ENCODE data around the gene SALL1. TPM values are rescaled to one million over a fixed set of nuclear protein-coding genes. Genes with fewer than 3 reads are reported as not detected.

The SALL1 gene
- total RNA-seq, 3 donors from 2014 or later (not counting 1 experiment from before 2014, with no cell fraction given): not detected

- Mint-ChIP-seq H3K27ac (no peak overlapping the region), H3K4me3 (no peak overlapping the region)
- no peak for DNase-seq
These were observed 12.3 kb upstream of the SALL1 start for GRCh38 chr16:51163366-51163765.

GRCh38 chr16:51161440-51162195, 10.5 kb upstream of the SALL1 start:
- intact Hi-C loops (cut with micrococcal nuclease): no loop called here
- Mint-ChIP-seq H3K4me1 (no peaks in the 10 kb centered on the region), H3K9me3 (no peaks in the 10 kb centered on the region), H3K4me3 (no peak overlapping the region), H3K36me3 (no peaks in the 10 kb centered on the region), H3K27me3 (ENCODE audit: low read depth in 2 of 2) (peaks cover 13 to 34% of the 10 kb centered on the region in 2 donors), H3K27ac (no peak overlapping the region)
- DNase-seq (no peak), ATAC-seq (no peak)
- Histone ChIP-seq H3K36me3 (ENCODE audit: control insufficient read depth, insufficient read depth, low read length) (no peaks in the 10 kb centered on the region), H3K27ac (ENCODE audit: low read length) (no peak overlapping the region), H3K4me1 (ENCODE audit: control insufficient read depth, insufficient read depth, low read length) (no peaks in the 10 kb centered on the region), H3K27me3 (ENCODE audit: control insufficient read depth, insufficient read depth, low read length) (peaks cover 3% of the 10 kb centered on the region), H3K4me3 (ENCODE audit: low read length) (no peak overlapping the region), H3K9me3 (ENCODE audit: control insufficient read depth, insufficient read depth, low read length) (no peaks in the 10 kb centered on the region)
- 94% methylated on average over 2 of the region's 2 CpGs for WGBS (ENCODE audit: insufficient coverage)
- no peak for TF ChIP-seq CTCF (IDR thresholded peaks at IDR 0.05)

More at GRCh38 chr16:51163366-51163765, 12.3 kb upstream of the SALL1 start:
- Histone ChIP-seq H3K27ac (ENCODE audit: low read length) (no peak overlapping the region), H3K4me1 (ENCODE audit: control insufficient read depth, insufficient read depth, low read length) (no peaks in the 10 kb centered on the region), H3K36me3 (ENCODE audit: control insufficient read depth, insufficient read depth, low read length) (no peaks in the 10 kb centered on the region), H3K27me3 (ENCODE audit: control insufficient read depth, insufficient read depth, low read length) (no peaks in the 10 kb centered on the region), H3K4me3 (ENCODE audit: low read length) (no peak overlapping the region), H3K9me3 (ENCODE audit: control insufficient read depth, insufficient read depth, low read length) (no peaks in the 10 kb centered on the region)
- H3K27me3 Mint-ChIP-seq (ENCODE audit: low read depth in 2 of 2): peaks cover 4 to 17% of the 10 kb centered on the region in 2 donors
- no peak for TF ChIP-seq CTCF (IDR thresholded peaks at IDR 0.05)
- no peaks in the 10 kb centered on the region for H3K4me1 Mint-ChIP-seq
- no peak for ATAC-seq
- intact Hi-C loops (cut with micrococcal nuclease): no loop called here
- H3K9me3 Mint-ChIP-seq: no peaks in the 10 kb centered on the region
- WGBS (ENCODE audit: insufficient coverage): 83% methylated on average over 2 of the region's 2 CpGs
- H3K36me3 Mint-ChIP-seq: no peaks in the 10 kb centered on the region

- Mint-ChIP-seq H3K4me1 (no peaks in the 10 kb centered on the region), H3K27ac (no peak overlapping the region), H3K9me3 (no peaks in the 10 kb centered on the region), H3K27me3 (ENCODE audit: low read depth in 2 of 2) (peaks cover 26 to 48% of the 10 kb centered on the region in 2 donors), H3K4me3 (no peak overlapping the region), H3K36me3 (no peaks in the 10 kb centered on the region)
- intact Hi-C loops (cut with micrococcal nuclease): no loop called here
- Histone ChIP-seq H3K36me3 (ENCODE audit: control insufficient read depth, insufficient read depth, low read length) (no peaks in the 10 kb centered on the region), H3K4me3 (ENCODE audit: low read length) (no peak overlapping the region), H3K4me1 (ENCODE audit: control insufficient read depth, insufficient read depth, low read length) (no peaks in the 10 kb centered on the region), H3K27ac (ENCODE audit: low read length) (no peak overlapping the region), H3K27me3 (ENCODE audit: control insufficient read depth, insufficient read depth, low read length) (peaks cover 10% of the 10 kb centered on the region), H3K9me3 (ENCODE audit: control insufficient read depth, insufficient read depth, low read length) (no peaks in the 10 kb centered on the region)
- no peak for ATAC-seq
- 78% methylated on average over 6 of the region's 6 CpGs for WGBS (ENCODE audit: insufficient coverage)
- TF ChIP-seq CTCF (IDR thresholded peaks at IDR 0.05): no peak
- DNase-seq: no peak
These were observed 8.8 kb upstream of the SALL1 start for GRCh38 chr16:51159865-51160264.

GRCh38 chr16:51159296-51159695, 8.2 kb upstream of the SALL1 start:
- no peaks in the 10 kb centered on the region for H3K4me1 ChIP-seq (ENCODE audit: control insufficient read depth, insufficient read depth, low read length)

More at GRCh38 chr16:51159296-51159695, 8.2 kb upstream of the SALL1 start:
- intact Hi-C loops (cut with micrococcal nuclease): no loop called here
- Histone ChIP-seq H3K4me3 (ENCODE audit: low read length) (no peak overlapping the region), H3K36me3 (ENCODE audit: control insufficient read depth, insufficient read depth, low read length) (no peaks in the 10 kb centered on the region), H3K9me3 (ENCODE audit: control insufficient read depth, insufficient read depth, low read length) (no peaks in the 10 kb centered on the region), H3K27me3 (ENCODE audit: control insufficient read depth, insufficient read depth, low read length) (peaks cover 13% of the 10 kb centered on the region), H3K27ac (ENCODE audit: low read length) (no peak overlapping the region)
- H3K27me3 Mint-ChIP-seq (ENCODE audit: low read depth in 2 of 2): peaks cover 27 to 49% of the 10 kb centered on the region in 2 donors
- H3K27ac Mint-ChIP-seq: no peak overlapping the region
- no peaks in the 10 kb centered on the region for H3K4me1 Mint-ChIP-seq
- no peak for ATAC-seq
- DNase-seq: no peak
- WGBS (ENCODE audit: insufficient coverage): 71% methylated on average over 2 of the region's 3 CpGs
- H3K9me3 Mint-ChIP-seq: no peaks in the 10 kb centered on the region
- no peaks in the 10 kb centered on the region for H3K36me3 Mint-ChIP-seq
- no peak overlapping the region for H3K4me3 Mint-ChIP-seq
- no peak for TF ChIP-seq CTCF (IDR thresholded peaks at IDR 0.05)

All from natural killer cell (primary cell).